HepG2 (cell line): ENCODE measurements around the gene SYNGAP1. TPM values are rescaled to one million over a fixed set of nuclear protein-coding genes. Genes with fewer than 3 reads are reported as not detected.
A peak's percentile ranks its signal among the peaks of the same experiment; 100 is the strongest.

ENCODE experiments used
- ARID4A ChIP-seq: sonication (generic); formaldehyde crosslinking; IDR thresholded peaks from 2 replicates; pipeline ENCODE4 v1.5.0; 2020; ENCODE audit warnings: mild to moderate bottlenecking, missing genetic modification reagents, borderline replicate concordance
- CSRNP2 ChIP-seq: sonication (generic); formaldehyde crosslinking; conservative IDR thresholded peaks from 2 replicates; pipeline ENCODE4 v1.8.0; 2022; ENCODE audit warnings: low read depth, missing genetic modification reagents
- EED ChIP-seq: sonication (generic); formaldehyde crosslinking; IDR thresholded peaks from 2 replicates; pipeline ENCODE4 v1.5.0; 2020; ENCODE audit warnings: mild to moderate bottlenecking, missing genetic modification reagents
- HNF1A ChIP-seq, 2 experiments: sonication (generic) in 1 of 2; formaldehyde crosslinking in 1 of 2; IDR thresholded peaks; 2 replicates each; pipeline versions ENCODE4 v1.4.0 to v1.6.1; 2016 to 2020; ENCODE audit warnings: borderline replicate concordance in 1 of 2, low read depth in 1 of 2, mild to moderate bottlenecking in 1 of 2, missing genetic modification reagents in 1 of 2
- IKZF5 ChIP-seq: IDR thresholded peaks from 2 replicates; pipeline ENCODE4 v1.6.1; 2018; ENCODE audit warnings: missing genetic modification reagents, mild to moderate bottlenecking, missing compliant biosample characterization
- KMT2A ChIP-seq: sonication (generic); formaldehyde crosslinking; IDR thresholded peaks from 2 replicates; pipeline ENCODE4 v1.4.0; 2020; ENCODE audit warnings: missing genetic modification reagents
- MAFG ChIP-seq: sonication (generic); formaldehyde crosslinking; IDR thresholded peaks from 2 replicates; pipeline ENCODE4 v1.5.1; 2020; ENCODE audit warnings: mild to moderate bottlenecking, missing genetic modification reagents
- MEIS1 ChIP-seq: sonication (generic); formaldehyde crosslinking; IDR thresholded peaks from 2 replicates; pipeline ENCODE4 v1.9.0; 2021; ENCODE audit warnings: mild to moderate bottlenecking, missing genetic modification reagents, moderate library complexity, borderline replicate concordance
- MIER2 ChIP-seq: IDR thresholded peaks from 2 replicates; pipeline ENCODE4 v1.6.1; 2016; ENCODE audit warnings: missing biosample characterization, missing genetic modification reagents
- NCOR1 ChIP-seq: fragments of 200-600 bp; sonication (generic); IDR thresholded peaks from 2 replicates; pipeline ENCODE4 v1.7.0; 2017; ENCODE audit warnings: antibody characterized with exemption, low read length, borderline replicate concordance
- ZNF367 ChIP-seq: sonication (generic); formaldehyde crosslinking; IDR thresholded peaks from 2 replicates; pipeline ENCODE4 v1.4.0; 2020; ENCODE audit warnings: missing genetic modification reagents, borderline replicate concordance
- ZNF558 ChIP-seq: sonication (generic); formaldehyde crosslinking; IDR thresholded peaks from 2 replicates; pipeline ENCODE4 v1.9.0; 2022; ENCODE audit warnings: mild to moderate bottlenecking, missing genetic modification reagents, borderline replicate concordance
- ZNF597 ChIP-seq: sonication (generic); formaldehyde crosslinking; IDR thresholded peaks from 2 replicates; pipeline ENCODE4 v1.5.0; 2020; ENCODE audit warnings: missing genetic modification reagents
- ZNF619 ChIP-seq: sonication (generic); formaldehyde crosslinking; IDR thresholded peaks from 2 replicates; pipeline ENCODE4 v1.4.0; 2020; ENCODE audit warnings: mild to moderate bottlenecking, missing genetic modification reagents
- ZNF766 ChIP-seq: sonication (generic); formaldehyde crosslinking; IDR thresholded peaks from 2 replicates; pipeline ENCODE4 v1.5.0; 2020; ENCODE audit warnings: missing genetic modification reagents, borderline replicate concordance
- polyA plus RNA-seq, 8 experiments: library from polyadenylated mRNA; depleted of rRNA in 3 of 8; stranded (reverse) in 7 of 8; unstranded in 1 of 8; fragments of >200 nt; fragmentation: Illumina TruSeq in 4 of 8; extraction: Trizol in 4 of 8; gene quantifications; 2 replicates each; pipeline versions ENCODE4 v1.2.1 to v1.2.3, GENCODE V29; 2011 to 2016; ENCODE audit warnings: low read depth in 4 of 8, missing spikeins in 1 of 8, mixed read lengths in 1 of 8; ENCODE audit not compliant: insufficient read depth in 1 of 8
- total RNA-seq, 5 experiments: library from RNA; depleted of rRNA; stranded (reverse); fragments of >200 nt; fragmentation: Illumina TruSeq; extraction: Trizol; gene quantifications; 2 replicates each; pipeline ENCODE4 v1.2.3, GENCODE V29; 2016; ENCODE audit warnings: low read depth in 1 of 5

The SYNGAP1 gene
- total and polyA plus RNA-seq, 2 of the 13 experiments (the other 11 are each of a cell fraction or from before 2014, with no cell fraction given): 0.75 to 1.1 TPM

GRCh38 chr6:33410711-33411631 lies 8.9 kb upstream of the SYNGAP1 start, which contains the start of gene PHF1 (continued):
- TF ChIP-seq ARID4A (CRISPR knock-in tag): peak; percentile 54
- no peak for TF ChIP-seq HNF1A (IDR thresholded peaks at IDR 0.05; ENCODE audit: low read depth)
- no peak for TF ChIP-seq HNF1A (CRISPR knock-in tag; IDR thresholded peaks at IDR 0.05; ENCODE audit: borderline replicate concordance)
- TF ChIP-seq ZNF367 (CRISPR knock-in tag): no peak
- TF ChIP-seq MEIS1: no peak
- TF ChIP-seq ZNF558 (CRISPR knock-in tag): no peak
- no peak for TF ChIP-seq ZNF597 (CRISPR knock-in tag)
- no peak for TF ChIP-seq NCOR1
- TF ChIP-seq MIER2 (CRISPR knock-in tag): no peak
- no peak for TF ChIP-seq IKZF5 (CRISPR knock-in tag)
- TF ChIP-seq EED: no peak
- TF ChIP-seq MAFG (CRISPR knock-in tag): no peak
- TF ChIP-seq CSRNP2 (CRISPR knock-in tag): no peak
- TF ChIP-seq KMT2A (CRISPR knock-in tag): peak; percentile 20; the same call in 1 of the 2 replicates
- TF ChIP-seq ZNF619 (CRISPR knock-in tag): no peak
- no peak for TF ChIP-seq ZNF766 (CRISPR knock-in tag)
